NB4 (cell line): ENCODE results near the gene MYNN.

Source experiments
- POLR2A ChIP-seq: IDR thresholded peaks from 2 replicates; pipeline ENCODE4 v1.6.1; 2011; ENCODE audit warnings: mild to moderate bottlenecking; ENCODE audit not compliant: insufficient read length; ENCODE audit errors: extremely low read depth
- TF ChIP-seq, protein P1 (sequence below): IDR thresholded peaks from one replicate; pipeline ENCODE4 v1.5.1; 2012; ENCODE audit warnings: low read depth, low read length
- TF ChIP-seq, protein P2 (sequence below): IDR thresholded peaks from 2 replicates; pipeline ENCODE4 v1.6.1; 2011; ENCODE audit warnings: low read depth, low read length

DNA sequence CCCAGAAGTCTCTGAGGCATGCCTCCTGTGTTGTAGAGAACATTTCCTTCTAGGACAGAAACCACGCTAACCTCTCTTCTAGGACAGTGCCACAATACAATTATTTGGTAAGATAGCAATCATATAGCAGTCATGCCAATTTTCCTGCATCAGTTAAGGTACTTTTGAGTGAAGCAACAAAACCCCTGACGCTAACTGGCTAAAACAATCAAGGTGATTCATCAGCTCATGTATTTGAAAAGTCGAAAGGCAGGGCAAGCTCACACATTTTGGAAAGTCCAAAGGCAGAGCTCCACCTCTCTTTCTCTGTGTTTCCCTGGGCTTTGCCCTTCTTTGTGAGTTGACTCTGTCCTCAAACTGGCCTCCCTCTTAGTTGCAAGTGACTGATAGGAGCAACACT is 18.5 kb upstream of the MYNN start:
- TF ChIP-seq, protein P1, sequence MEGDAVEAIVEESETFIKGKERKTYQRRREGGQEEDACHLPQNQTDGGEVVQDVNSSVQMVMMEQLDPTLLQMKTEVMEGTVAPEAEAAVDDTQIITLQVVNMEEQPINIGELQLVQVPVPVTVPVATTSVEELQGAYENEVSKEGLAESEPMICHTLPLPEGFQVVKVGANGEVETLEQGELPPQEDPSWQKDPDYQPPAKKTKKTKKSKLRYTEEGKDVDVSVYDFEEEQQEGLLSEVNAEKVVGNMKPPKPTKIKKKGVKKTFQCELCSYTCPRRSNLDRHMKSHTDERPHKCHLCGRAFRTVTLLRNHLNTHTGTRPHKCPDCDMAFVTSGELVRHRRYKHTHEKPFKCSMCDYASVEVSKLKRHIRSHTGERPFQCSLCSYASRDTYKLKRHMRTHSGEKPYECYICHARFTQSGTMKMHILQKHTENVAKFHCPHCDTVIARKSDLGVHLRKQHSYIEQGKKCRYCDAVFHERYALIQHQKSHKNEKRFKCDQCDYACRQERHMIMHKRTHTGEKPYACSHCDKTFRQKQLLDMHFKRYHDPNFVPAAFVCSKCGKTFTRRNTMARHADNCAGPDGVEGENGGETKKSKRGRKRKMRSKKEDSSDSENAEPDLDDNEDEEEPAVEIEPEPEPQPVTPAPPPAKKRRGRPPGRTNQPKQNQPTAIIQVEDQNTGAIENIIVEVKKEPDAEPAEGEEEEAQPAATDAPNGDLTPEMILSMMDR, result no peak
- no peak for TF ChIP-seq POLR2A
- TF ChIP-seq, protein P2, sequence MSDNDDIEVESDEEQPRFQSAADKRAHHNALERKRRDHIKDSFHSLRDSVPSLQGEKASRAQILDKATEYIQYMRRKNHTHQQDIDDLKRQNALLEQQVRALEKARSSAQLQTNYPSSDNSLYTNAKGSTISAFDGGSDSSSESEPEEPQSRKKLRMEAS, result no peak
